Measurements from ENCODE around the gene USP49. TPM values are rescaled to one million over a fixed set of nuclear protein-coding genes. Genes with fewer than 3 reads are reported as not detected.
A peak's percentile ranks its signal among the peaks of the same experiment; 100 is the strongest.

The USP49 gene
- total and polyA plus RNA-seq, 2 of the 13 experiments (the other 11 are each of a cell fraction or from before 2014, with no cell fraction given): 2.9 to 4.3 TPM

GRCh38 chr6:41846666-41847237, 48.4 kb downstream of the USP49 start (continued):
- TF ChIP-seq, protein P1, sequence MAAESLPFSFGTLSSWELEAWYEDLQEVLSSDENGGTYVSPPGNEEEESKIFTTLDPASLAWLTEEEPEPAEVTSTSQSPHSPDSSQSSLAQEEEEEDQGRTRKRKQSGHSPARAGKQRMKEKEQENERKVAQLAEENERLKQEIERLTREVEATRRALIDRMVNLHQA (CRISPR knock-in tag; IDR thresholded peaks at IDR 0.05): no peak
- TF ChIP-seq HCFC1 (IDR thresholded peaks at IDR 0.05; ENCODE audit: low read depth, low read length) (no peak), MAFF (IDR thresholded peaks at IDR 0.05; ENCODE audit: low read depth, low read length) (peak; percentile 32; the same call in 1 of the 2 replicates), MXD4 (CRISPR knock-in tag; IDR thresholded peaks at IDR 0.05) (peak; percentile 62; the same call in 1 of the 2 replicates), ZNF878 (CRISPR knock-in tag; IDR thresholded peaks at IDR 0.05) (no peak; the same call in 1 of the 2 replicates), XBP1 (CRISPR knock-in tag; IDR thresholded peaks at IDR 0.05) (no peak), NCOA2 (CRISPR knock-in tag; IDR thresholded peaks at IDR 0.05) (no peak), ZNF75D (CRISPR knock-in tag; IDR thresholded peaks at IDR 0.05; ENCODE audit: borderline replicate concordance) (no peak), TARDBP (CRISPR knock-in tag; IDR thresholded peaks at IDR 0.05) (0 out of 2 replicates have a peak, but pooled peaks have one; percentile 62), UBTF (CRISPR knock-in tag; IDR thresholded peaks at IDR 0.05) (no peak), ZSCAN29 (CRISPR knock-in tag; conservative IDR thresholded peaks at IDR 0.05) (no peak), ONECUT2 (CRISPR knock-in tag; IDR thresholded peaks at IDR 0.05) (no peak), JDP2 (CRISPR knock-in tag; IDR thresholded peaks at IDR 0.05; ENCODE audit: borderline replicate concordance) (no peak), ATAD3A (CRISPR knock-in tag; IDR thresholded peaks at IDR 0.05) (no peak), ZNF468 (CRISPR knock-in tag; IDR thresholded peaks at IDR 0.05) (no peak), CCAR2 (optimal IDR thresholded peaks at IDR 0.05; ENCODE audit: low read depth, low read length) (no peak), SIX1 (CRISPR knock-in tag; IDR thresholded peaks at IDR 0.05; ENCODE audit: borderline replicate concordance) (0 out of 2 replicates have a peak, but pooled peaks have one; percentile 33), ZNF713 (CRISPR knock-in tag; IDR thresholded peaks at IDR 0.05) (no peak), TEAD3 (CRISPR knock-in tag; optimal IDR thresholded peaks at IDR 0.05; ENCODE audit: borderline replicate concordance) (peak; percentile 49), ZBTB7A (CRISPR knock-in tag; IDR thresholded peaks at IDR 0.05) (no peak), CC2D1A (CRISPR knock-in tag; IDR thresholded peaks at IDR 0.05) (no peak), ZNF367 (CRISPR knock-in tag; IDR thresholded peaks at IDR 0.05; ENCODE audit: borderline replicate concordance) (no peak), GATAD2A (CRISPR knock-in tag; IDR thresholded peaks at IDR 0.05) (peak; percentile 71; the same call in 1 of the 2 replicates), TEAD2 (CRISPR knock-in tag; IDR thresholded peaks at IDR 0.05) (no peak), ZSCAN12 (CRISPR knock-in tag; IDR thresholded peaks at IDR 0.05) (no peak)
- TF ChIP-seq, protein P2, sequence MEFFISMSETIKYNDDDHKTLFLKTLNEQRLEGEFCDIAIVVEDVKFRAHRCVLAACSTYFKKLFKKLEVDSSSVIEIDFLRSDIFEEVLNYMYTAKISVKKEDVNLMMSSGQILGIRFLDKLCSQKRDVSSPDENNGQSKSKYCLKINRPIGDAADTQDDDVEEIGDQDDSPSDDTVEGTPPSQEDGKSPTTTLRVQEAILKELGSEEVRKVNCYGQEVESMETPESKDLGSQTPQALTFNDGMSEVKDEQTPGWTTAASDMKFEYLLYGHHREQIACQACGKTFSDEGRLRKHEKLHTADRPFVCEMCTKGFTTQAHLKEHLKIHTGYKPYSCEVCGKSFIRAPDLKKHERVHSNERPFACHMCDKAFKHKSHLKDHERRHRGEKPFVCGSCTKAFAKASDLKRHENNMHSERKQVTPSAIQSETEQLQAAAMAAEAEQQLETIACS (CRISPR knock-in tag; IDR thresholded peaks at IDR 0.05): no peak
- TF ChIP-seq, protein P3, sequence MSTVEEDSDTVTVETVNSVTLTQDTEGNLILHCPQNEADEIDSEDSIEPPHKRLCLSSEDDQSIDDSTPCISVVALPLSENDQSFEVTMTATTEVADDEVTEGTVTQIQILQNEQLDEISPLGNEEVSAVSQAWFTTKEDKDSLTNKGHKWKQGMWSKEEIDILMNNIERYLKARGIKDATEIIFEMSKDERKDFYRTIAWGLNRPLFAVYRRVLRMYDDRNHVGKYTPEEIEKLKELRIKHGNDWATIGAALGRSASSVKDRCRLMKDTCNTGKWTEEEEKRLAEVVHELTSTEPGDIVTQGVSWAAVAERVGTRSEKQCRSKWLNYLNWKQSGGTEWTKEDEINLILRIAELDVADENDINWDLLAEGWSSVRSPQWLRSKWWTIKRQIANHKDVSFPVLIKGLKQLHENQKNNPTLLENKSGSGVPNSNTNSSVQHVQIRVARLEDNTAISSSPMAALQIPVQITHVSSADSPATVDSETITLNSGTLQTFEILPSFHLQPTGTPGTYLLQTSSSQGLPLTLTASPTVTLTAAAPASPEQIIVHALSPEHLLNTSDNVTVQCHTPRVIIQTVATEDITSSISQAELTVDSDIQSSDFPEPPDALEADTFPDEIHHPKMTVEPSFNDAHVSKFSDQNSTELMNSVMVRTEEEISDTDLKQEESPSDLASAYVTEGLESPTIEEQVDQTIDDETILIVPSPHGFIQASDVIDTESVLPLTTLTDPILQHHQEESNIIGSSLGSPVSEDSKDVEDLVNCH (CRISPR knock-in tag; IDR thresholded peaks at IDR 0.05): no peak
